GM23338 (cell line): ENCODE results near the gene TOLLIP.
"Not testable (repeated sequence)": the region's sequence is repeated elsewhere in the genome, so short reads cannot be mapped to it uniquely, and the experiment has no call there.

Experiments
- CREB1 ChIP-seq: fragments of 250-450 bp; sonication (Bioruptor Pico); IDR thresholded peaks from 2 replicates; pipeline ENCODE4 v1.5.0; 2020; ENCODE audit warnings: low read depth, mild to moderate bottlenecking, moderate library complexity
- EZH2 ChIP-seq: fragments of 200-600 bp; sonication (generic); IDR thresholded peaks from one replicate; pipeline ENCODE4 v1.8.0; 2017; ENCODE audit warnings: antibody characterized with exemption, mild to moderate bottlenecking, low read depth; ENCODE audit not compliant: unreplicated experiment
- EZH2phosphoT487 ChIP-seq: fragments of 200-600 bp; sonication (generic); IDR thresholded peaks from one replicate; pipeline ENCODE4 v1.8.1; 2018; ENCODE audit warnings: antibody characterized with exemption; ENCODE audit not compliant: unreplicated experiment
- JUNB ChIP-seq: IDR thresholded peaks from one replicate; pipeline ENCODE4 v1.6.1; 2016; ENCODE audit warnings: antibody characterized with exemption; ENCODE audit not compliant: unreplicated experiment
- NANOG ChIP-seq: IDR thresholded peaks from 2 replicates; pipeline ENCODE4 v1.6.1; 2016; ENCODE audit warnings: antibody characterized with exemption, borderline replicate concordance
- POLR2AphosphoS5 ChIP-seq: IDR thresholded peaks from 2 replicates; pipeline ENCODE4 v1.6.1; 2016; ENCODE audit warnings: antibody characterized with exemption, low read depth
- ZNF114 ChIP-seq: fragments of 250-450 bp; sonication (Bioruptor Pico); IDR thresholded peaks from 2 replicates; pipeline ENCODE4 v1.5.0; 2020; ENCODE audit warnings: mild to moderate bottlenecking, moderate library complexity
- TF ChIP-seq, protein P1 (sequence below), 2 experiments: fragments of 200-600 bp in 1 of 2; sonication (generic) in 1 of 2; conservative IDR thresholded peaks; 2 replicates each; pipeline versions ENCODE4 v1.5.1 to v1.6.1; 2016 to 2017; ENCODE audit warnings: antibody characterized with exemption in 2 of 2, low read depth in 2 of 2, mild to moderate bottlenecking in 2 of 2, moderate library complexity in 1 of 2
- TF ChIP-seq, protein P2 (sequence below): IDR thresholded peaks from one replicate; pipeline ENCODE4 v1.6.1; 2018; ENCODE audit warnings: antibody characterized with exemption; ENCODE audit not compliant: unreplicated experiment
- TF ChIP-seq, protein P3 (sequence below): IDR thresholded peaks from 2 replicates; pipeline ENCODE4 v1.6.1; 2016; ENCODE audit warnings: antibody characterized with exemption
- TF ChIP-seq, protein P4 (sequence below): fragments of 250-450 bp; sonication (Bioruptor Pico); IDR thresholded peaks from 2 replicates; pipeline ENCODE4 v1.5.0; 2020; ENCODE audit warnings: mild to moderate bottlenecking, moderate library complexity

DNA sequence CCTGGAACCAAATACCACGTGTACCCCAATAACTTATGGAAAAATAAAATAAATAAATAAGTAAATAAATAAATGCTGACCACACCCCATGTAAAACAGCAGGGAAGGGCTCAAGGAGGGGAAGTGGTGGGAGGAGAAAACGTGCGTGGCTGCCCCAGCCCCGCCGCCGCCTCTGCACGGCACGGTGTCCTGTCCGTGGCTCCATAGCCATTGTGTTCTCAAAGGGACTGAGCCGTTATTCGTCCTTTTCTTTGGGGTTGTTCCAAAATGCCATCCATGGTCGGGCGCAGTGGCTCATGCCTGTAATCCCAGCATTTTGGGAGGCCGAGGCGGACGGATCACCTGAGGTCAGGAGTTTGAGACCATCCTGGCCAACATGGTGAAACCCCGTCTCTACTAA lies 49.5 kb upstream of the TOLLIP start:
- TF ChIP-seq EZH2; JUNB; ZNF114 (CRISPR knock-in tag); POLR2AphosphoS5; EZH2phosphoT487; NANOG; CREB1 (CRISPR knock-in tag): not testable (repeated sequence)
- TF ChIP-seq, protein P1, sequence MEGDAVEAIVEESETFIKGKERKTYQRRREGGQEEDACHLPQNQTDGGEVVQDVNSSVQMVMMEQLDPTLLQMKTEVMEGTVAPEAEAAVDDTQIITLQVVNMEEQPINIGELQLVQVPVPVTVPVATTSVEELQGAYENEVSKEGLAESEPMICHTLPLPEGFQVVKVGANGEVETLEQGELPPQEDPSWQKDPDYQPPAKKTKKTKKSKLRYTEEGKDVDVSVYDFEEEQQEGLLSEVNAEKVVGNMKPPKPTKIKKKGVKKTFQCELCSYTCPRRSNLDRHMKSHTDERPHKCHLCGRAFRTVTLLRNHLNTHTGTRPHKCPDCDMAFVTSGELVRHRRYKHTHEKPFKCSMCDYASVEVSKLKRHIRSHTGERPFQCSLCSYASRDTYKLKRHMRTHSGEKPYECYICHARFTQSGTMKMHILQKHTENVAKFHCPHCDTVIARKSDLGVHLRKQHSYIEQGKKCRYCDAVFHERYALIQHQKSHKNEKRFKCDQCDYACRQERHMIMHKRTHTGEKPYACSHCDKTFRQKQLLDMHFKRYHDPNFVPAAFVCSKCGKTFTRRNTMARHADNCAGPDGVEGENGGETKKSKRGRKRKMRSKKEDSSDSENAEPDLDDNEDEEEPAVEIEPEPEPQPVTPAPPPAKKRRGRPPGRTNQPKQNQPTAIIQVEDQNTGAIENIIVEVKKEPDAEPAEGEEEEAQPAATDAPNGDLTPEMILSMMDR (conservative IDR thresholded peaks at IDR 0.05; ENCODE audit: low read depth in 2 of 2): not testable (repeated sequence)
- TF ChIP-seq, protein P2, sequence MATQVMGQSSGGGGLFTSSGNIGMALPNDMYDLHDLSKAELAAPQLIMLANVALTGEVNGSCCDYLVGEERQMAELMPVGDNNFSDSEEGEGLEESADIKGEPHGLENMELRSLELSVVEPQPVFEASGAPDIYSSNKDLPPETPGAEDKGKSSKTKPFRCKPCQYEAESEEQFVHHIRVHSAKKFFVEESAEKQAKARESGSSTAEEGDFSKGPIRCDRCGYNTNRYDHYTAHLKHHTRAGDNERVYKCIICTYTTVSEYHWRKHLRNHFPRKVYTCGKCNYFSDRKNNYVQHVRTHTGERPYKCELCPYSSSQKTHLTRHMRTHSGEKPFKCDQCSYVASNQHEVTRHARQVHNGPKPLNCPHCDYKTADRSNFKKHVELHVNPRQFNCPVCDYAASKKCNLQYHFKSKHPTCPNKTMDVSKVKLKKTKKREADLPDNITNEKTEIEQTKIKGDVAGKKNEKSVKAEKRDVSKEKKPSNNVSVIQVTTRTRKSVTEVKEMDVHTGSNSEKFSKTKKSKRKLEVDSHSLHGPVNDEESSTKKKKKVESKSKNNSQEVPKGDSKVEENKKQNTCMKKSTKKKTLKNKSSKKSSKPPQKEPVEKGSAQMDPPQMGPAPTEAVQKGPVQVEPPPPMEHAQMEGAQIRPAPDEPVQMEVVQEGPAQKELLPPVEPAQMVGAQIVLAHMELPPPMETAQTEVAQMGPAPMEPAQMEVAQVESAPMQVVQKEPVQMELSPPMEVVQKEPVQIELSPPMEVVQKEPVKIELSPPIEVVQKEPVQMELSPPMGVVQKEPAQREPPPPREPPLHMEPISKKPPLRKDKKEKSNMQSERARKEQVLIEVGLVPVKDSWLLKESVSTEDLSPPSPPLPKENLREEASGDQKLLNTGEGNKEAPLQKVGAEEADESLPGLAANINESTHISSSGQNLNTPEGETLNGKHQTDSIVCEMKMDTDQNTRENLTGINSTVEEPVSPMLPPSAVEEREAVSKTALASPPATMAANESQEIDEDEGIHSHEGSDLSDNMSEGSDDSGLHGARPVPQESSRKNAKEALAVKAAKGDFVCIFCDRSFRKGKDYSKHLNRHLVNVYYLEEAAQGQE: not testable (repeated sequence)
- TF ChIP-seq, protein P3, sequence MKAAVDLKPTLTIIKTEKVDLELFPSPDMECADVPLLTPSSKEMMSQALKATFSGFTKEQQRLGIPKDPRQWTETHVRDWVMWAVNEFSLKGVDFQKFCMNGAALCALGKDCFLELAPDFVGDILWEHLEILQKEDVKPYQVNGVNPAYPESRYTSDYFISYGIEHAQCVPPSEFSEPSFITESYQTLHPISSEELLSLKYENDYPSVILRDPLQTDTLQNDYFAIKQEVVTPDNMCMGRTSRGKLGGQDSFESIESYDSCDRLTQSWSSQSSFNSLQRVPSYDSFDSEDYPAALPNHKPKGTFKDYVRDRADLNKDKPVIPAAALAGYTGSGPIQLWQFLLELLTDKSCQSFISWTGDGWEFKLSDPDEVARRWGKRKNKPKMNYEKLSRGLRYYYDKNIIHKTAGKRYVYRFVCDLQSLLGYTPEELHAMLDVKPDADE: not testable (repeated sequence)
- TF ChIP-seq, protein P4, sequence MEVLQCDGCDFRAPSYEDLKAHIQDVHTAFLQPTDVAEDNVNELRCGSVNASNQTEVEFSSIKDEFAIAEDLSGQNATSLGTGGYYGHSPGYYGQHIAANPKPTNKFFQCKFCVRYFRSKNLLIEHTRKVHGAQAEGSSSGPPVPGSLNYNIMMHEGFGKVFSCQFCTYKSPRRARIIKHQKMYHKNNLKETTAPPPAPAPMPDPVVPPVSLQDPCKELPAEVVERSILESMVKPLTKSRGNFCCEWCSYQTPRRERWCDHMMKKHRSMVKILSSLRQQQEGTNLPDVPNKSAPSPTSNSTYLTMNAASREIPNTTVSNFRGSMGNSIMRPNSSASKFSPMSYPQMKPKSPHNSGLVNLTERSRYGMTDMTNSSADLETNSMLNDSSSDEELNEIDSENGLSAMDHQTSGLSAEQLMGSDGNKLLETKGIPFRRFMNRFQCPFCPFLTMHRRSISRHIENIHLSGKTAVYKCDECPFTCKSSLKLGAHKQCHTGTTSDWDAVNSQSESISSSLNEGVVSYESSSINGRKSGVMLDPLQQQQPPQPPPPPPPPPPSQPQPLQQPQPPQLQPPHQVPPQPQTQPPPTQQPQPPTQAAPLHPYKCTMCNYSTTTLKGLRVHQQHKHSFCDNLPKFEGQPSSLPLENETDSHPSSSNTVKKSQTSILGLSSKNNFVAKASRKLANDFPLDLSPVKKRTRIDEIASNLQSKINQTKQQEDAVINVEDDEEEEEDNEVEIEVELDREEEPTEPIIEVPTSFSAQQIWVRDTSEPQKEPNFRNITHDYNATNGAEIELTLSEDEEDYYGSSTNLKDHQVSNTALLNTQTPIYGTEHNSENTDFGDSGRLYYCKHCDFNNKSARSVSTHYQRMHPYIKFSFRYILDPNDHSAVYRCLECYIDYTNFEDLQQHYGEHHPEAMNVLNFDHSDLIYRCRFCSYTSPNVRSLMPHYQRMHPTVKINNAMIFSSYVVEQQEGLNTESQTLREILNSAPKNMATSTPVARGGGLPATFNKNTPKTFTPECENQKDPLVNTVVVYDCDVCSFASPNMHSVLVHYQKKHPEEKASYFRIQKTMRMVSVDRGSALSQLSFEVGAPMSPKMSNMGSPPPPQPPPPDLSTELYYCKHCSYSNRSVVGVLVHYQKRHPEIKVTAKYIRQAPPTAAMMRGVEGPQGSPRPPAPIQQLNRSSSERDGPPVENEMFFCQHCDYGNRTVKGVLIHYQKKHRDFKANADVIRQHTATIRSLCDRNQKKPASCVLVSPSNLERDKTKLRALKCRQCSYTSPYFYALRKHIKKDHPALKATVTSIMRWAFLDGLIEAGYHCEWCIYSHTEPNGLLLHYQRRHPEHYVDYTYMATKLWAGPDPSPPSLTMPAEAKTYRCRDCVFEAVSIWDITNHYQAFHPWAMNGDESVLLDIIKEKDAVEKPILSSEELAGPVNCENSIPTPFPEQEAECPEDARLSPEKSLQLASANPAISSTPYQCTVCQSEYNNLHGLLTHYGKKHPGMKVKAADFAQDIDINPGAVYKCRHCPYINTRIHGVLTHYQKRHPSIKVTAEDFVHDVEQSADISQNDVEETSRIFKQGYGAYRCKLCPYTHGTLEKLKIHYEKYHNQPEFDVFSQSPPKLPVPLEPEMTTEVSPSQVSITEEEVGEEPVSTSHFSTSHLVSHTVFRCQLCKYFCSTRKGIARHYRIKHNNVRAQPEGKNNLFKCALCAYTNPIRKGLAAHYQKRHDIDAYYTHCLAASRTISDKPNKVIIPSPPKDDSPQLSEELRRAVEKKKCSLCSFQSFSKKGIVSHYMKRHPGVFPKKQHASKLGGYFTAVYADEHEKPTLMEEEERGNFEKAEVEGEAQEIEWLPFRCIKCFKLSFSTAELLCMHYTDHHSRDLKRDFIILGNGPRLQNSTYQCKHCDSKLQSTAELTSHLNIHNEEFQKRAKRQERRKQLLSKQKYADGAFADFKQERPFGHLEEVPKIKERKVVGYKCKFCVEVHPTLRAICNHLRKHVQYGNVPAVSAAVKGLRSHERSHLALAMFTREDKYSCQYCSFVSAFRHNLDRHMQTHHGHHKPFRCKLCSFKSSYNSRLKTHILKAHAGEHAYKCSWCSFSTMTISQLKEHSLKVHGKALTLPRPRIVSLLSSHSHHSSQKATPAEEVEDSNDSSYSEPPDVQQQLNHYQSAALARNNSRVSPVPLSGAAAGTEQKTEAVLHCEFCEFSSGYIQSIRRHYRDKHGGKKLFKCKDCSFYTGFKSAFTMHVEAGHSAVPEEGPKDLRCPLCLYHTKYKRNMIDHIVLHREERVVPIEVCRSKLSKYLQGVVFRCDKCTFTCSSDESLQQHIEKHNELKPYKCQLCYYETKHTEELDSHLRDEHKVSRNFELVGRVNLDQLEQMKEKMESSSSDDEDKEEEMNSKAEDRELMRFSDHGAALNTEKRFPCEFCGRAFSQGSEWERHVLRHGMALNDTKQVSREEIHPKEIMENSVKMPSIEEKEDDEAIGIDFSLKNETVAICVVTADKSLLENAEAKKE (CRISPR knock-in tag): not testable (repeated sequence)
